Measurements from ENCODE around the gene HCFC1R1. TPM values are rescaled to one million over a fixed set of nuclear protein-coding genes. Genes with fewer than 3 reads are reported as not detected.

HCFC1R1 gene
- polyA plus RNA-seq, 3 donors, result 28.0 to 107 (median 55.0) TPM

Other genes starting within 250 kb of the HCFC1R1 start
- 100 to 1,000 TPM; 158 to 472 (median 364) TPM for gene ELOB, start 246.7 kb downstream of the HCFC1R1 start, polyA plus RNA-seq
- gene PRSS33, start 236.4 kb downstream of the HCFC1R1 start, polyA plus RNA-seq, result not detected
- not detected for gene PRSS41, start 225.5 kb downstream of the HCFC1R1 start, polyA plus RNA-seq
- under 1 TPM in 2 of 3 donors, not detected in 1; 0.39 to 0.77 TPM for gene PRSS21, start 206.7 kb downstream of the HCFC1R1 start, polyA plus RNA-seq
- 1 to 10 TPM in 1 of 3 donors, under 1 TPM in 1, not detected in 1; 0.18 to 2.4 TPM for gene ZG16B, start 193.6 kb downstream of the HCFC1R1 start, polyA plus RNA-seq
- 1 to 10 TPM in 2 of 3 donors, not detected in 1; 1.2 to 7.9 TPM for gene PRSS22, start 165.8 kb downstream of the HCFC1R1 start, polyA plus RNA-seq
- gene FLYWCH2, start 140.7 kb downstream of the HCFC1R1 start, polyA plus RNA-seq, result 10 to 100 TPM; 15.8 to 43.1 (median 32.4) TPM
- gene FLYWCH1, start 112.0 kb downstream of the HCFC1R1 start, polyA plus RNA-seq, result 10 to 100 TPM in 2 of 3 donors, 1 to 10 TPM in 1; 8.8 to 23.7 (median 20.9) TPM
- under 1 TPM in 2 of 3 donors, not detected in 1; 0.07 to 0.22 TPM for gene KREMEN2, start 59.7 kb downstream of the HCFC1R1 start, polyA plus RNA-seq
- 1 to 10 TPM; 2.9 to 7.7 (median 4.7) TPM for gene PAQR4, start 54.6 kb downstream of the HCFC1R1 start, polyA plus RNA-seq
- gene PKMYT1, start 43.5 kb downstream of the HCFC1R1 start, polyA plus RNA-seq, result 1 to 10 TPM in 2 of 3 donors, under 1 TPM in 1; 0.90 to 2.2 (median 1.5) TPM
- 1 to 10 TPM in 1 of 3 donors, under 1 TPM in 1, not detected in 1; 0.30 to 2.8 TPM for gene CLDN9, start 11.0 kb downstream of the HCFC1R1 start, polyA plus RNA-seq
- under 1 TPM in 1 of 3 donors, not detected in 2; 0.86 TPM for gene CLDN6, start 5.8 kb downstream of the HCFC1R1 start, polyA plus RNA-seq
- 100 to 1,000 TPM in 1 of 3 donors, 10 to 100 TPM in 2; 23.7 to 149 (median 50.2) TPM for gene TNFRSF12A, start 3.6 kb downstream of the HCFC1R1 start, polyA plus RNA-seq
- gene THOC6, start 93 bp upstream of the HCFC1R1 start, polyA plus RNA-seq, result 10 to 100 TPM; 11.3 to 25.2 (median 24.8) TPM
- gene BICDL2, start 13.0 kb upstream of the HCFC1R1 start, polyA plus RNA-seq, result 10 to 100 TPM in 1 of 3 donors, 1 to 10 TPM in 1, under 1 TPM in 1; 0.45 to 77.9 (median 2.8) TPM
- gene MMP25, start 22.6 kb upstream of the HCFC1R1 start, polyA plus RNA-seq, result 10 to 100 TPM in 2 of 3 donors, under 1 TPM in 1; 0.84 to 57.3 (median 11.4) TPM
- gene IL32, start 41.7 kb upstream of the HCFC1R1 start, polyA plus RNA-seq, result 100 to 1,000 TPM in 1 of 3 donors, 10 to 100 TPM in 2; 77.7 to 209 (median 87.0) TPM
- gene ZSCAN10, start 75.4 kb upstream of the HCFC1R1 start, polyA plus RNA-seq, result not detected
- gene ZNF205, start 88.6 kb upstream of the HCFC1R1 start, polyA plus RNA-seq, result 10 to 100 TPM in 2 of 3 donors, 1 to 10 TPM in 1; 8.7 to 16.0 (median 13.2) TPM
- gene ZNF213, start 111.1 kb upstream of the HCFC1R1 start, polyA plus RNA-seq, result 1 to 10 TPM; 5.1 to 6.6 (median 5.2) TPM
- gene OR1F1, start 164.3 kb upstream of the HCFC1R1 start, polyA plus RNA-seq, result not detected
- 1 to 10 TPM; 1.9 to 4.8 (median 3.2) TPM for gene ZNF200, start 211.2 kb upstream of the HCFC1R1 start, polyA plus RNA-seq
- 1 to 10 TPM in 2 of 3 donors, under 1 TPM in 1; 0.18 to 2.8 (median 2.1) TPM for gene MEFV, start 232.7 kb upstream of the HCFC1R1 start, polyA plus RNA-seq

Data from adipose tissue (tissue), 3 donors.